Fibroblast of pulmonary artery (primary cell): ENCODE measurements around the gene DKK3.

ENCODE experiments used
- DNase-seq: peaks from one replicate; pipeline ENCODE4 v3.0.0-alpha.2; 2010; ENCODE audit warnings: low read depth
- H3K4me3 ChIP-seq: replicated peaks from 2 replicates; pipeline ENCODE4 v1.5.1; 2011; ENCODE audit warnings: low read depth, mild to moderate bottlenecking, control low read depth, low read length, moderate library complexity
- TF ChIP-seq, protein P1 (sequence below): IDR thresholded peaks from 2 replicates; pipeline ENCODE4 v1.5.1; 2011; ENCODE audit warnings: mild to moderate bottlenecking, control low read depth, low read length, inconsistent platforms; ENCODE audit errors: missing control alignments

Gene DKK3

DNA sequence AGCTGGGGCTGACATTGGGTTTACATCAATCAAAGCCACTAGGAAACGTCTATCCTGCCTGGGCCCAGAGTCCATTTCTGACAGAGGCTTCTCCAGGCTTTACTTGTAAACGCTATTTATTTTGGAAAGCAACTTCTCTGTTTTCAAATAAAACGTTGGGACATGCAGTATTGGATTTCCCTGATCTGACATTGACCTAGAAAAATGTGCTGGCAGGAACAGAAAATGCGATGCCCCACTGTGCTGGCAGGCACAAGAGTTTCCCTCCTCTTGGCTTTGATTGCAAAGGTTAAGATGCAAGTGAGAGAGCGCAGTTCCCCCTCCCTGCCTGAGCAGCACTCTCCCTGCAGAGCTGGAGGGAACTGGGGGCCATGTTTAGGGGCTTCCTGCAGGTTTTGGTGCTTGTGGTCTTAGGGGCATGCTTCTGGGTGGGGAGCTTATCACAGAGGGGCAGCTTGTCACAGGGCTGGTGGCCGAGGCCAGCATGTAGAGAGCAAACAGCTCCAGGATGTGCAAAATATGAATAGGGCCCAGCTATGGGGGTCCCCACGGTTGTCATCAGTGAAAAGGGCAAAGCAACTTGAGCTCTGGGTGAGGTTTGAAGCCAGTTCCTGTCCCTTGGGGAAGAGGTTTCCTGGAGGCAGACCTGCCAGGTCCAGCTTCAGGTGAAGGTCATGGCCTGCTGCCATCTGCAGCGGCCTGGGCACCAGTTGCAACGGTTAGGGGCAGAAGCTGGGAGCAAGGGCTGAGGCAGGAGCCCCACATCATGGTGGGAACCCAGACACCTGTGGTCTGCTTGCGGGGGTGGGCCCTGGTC is 42.3 kb upstream of the DKK3 start:
- no peak for DNase-seq
- no peak overlapping the region for H3K4me3 ChIP-seq
- TF ChIP-seq, protein P1, sequence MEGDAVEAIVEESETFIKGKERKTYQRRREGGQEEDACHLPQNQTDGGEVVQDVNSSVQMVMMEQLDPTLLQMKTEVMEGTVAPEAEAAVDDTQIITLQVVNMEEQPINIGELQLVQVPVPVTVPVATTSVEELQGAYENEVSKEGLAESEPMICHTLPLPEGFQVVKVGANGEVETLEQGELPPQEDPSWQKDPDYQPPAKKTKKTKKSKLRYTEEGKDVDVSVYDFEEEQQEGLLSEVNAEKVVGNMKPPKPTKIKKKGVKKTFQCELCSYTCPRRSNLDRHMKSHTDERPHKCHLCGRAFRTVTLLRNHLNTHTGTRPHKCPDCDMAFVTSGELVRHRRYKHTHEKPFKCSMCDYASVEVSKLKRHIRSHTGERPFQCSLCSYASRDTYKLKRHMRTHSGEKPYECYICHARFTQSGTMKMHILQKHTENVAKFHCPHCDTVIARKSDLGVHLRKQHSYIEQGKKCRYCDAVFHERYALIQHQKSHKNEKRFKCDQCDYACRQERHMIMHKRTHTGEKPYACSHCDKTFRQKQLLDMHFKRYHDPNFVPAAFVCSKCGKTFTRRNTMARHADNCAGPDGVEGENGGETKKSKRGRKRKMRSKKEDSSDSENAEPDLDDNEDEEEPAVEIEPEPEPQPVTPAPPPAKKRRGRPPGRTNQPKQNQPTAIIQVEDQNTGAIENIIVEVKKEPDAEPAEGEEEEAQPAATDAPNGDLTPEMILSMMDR, result no peak

- DNase-seq, result no peak
- TF ChIP-seq, protein P1, result no peak
- no peak overlapping the region for H3K4me3 ChIP-seq
Measured at GRCh38 chr11:12048936-12049790, 40.7 kb upstream of the DKK3 start.

- no peak for DNase-seq
- TF ChIP-seq, protein P1, result no peak
- H3K4me3 ChIP-seq, result no peak overlapping the region
Measured at GRCh38 chr11:12046636-12047236, 38.3 kb upstream of the DKK3 start.

- H3K4me3 ChIP-seq, result no peak overlapping the region
- TF ChIP-seq, protein P1, result no peak
- DNase-seq, result no peak
Measured at GRCh38 chr11:12045914-12046635, 37.6 kb upstream of the DKK3 start.

DNA sequence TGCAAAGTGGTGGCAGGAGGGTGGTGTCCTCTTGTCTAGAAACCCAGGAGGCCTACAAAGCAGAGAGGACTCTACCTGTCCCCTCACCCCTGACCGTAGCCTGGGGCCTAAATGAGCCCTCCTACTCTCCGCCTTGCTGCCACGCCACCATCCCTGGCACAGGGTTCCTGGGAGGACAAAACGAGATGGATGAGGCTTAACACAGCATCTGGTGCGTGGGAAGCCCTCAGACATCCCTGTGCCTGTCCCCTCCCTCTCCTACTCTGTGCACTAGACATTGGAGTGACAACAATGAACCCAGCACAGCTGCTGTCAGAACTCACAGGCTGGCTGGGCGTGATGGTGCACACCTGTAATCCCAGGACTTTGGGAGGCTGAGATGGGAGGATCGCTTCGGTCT is 36.4 kb upstream of the DKK3 start:
- no peak overlapping the region for H3K4me3 ChIP-seq
- no peak for DNase-seq
- TF ChIP-seq, protein P1, result no peak

- TF ChIP-seq, protein P1, result peak; percentile 90
- H3K4me3 ChIP-seq, result no peak overlapping the region
- peak; percentile 96 for DNase-seq
Measured at GRCh38 chr11:12043959-12044791, 35.7 kb upstream of the DKK3 start.
